ENCODE measurements around the gene F8.

GRCh38 chrX:154812341-154813101 is 210.0 kb downstream of the F8 start:
- TF ChIP-seq POLR2AphosphoS5 (IDR thresholded peaks at IDR 0.05), result no peak
- TF ChIP-seq, protein P1, sequence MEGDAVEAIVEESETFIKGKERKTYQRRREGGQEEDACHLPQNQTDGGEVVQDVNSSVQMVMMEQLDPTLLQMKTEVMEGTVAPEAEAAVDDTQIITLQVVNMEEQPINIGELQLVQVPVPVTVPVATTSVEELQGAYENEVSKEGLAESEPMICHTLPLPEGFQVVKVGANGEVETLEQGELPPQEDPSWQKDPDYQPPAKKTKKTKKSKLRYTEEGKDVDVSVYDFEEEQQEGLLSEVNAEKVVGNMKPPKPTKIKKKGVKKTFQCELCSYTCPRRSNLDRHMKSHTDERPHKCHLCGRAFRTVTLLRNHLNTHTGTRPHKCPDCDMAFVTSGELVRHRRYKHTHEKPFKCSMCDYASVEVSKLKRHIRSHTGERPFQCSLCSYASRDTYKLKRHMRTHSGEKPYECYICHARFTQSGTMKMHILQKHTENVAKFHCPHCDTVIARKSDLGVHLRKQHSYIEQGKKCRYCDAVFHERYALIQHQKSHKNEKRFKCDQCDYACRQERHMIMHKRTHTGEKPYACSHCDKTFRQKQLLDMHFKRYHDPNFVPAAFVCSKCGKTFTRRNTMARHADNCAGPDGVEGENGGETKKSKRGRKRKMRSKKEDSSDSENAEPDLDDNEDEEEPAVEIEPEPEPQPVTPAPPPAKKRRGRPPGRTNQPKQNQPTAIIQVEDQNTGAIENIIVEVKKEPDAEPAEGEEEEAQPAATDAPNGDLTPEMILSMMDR (IDR thresholded peaks at IDR 0.05), result no peak
